Stimulated activated CD4-positive, alpha-beta T cell treated with anti-CD3 and anti-CD28 coated beads, Interleukin-1b, Interleukin-23, amount 100 ng/mL, for 24 hours (primary cell): ENCODE data around the gene SIL1.
"Not testable (repeated sequence)": the region's sequence is repeated elsewhere in the genome, so short reads cannot be mapped to it uniquely, and the experiment has no call there.

Experiments used
- DNase-seq, 4 experiments: peaks; one replicate each; pipeline ENCODE4 v3.0.0-alpha.2; 2020; ENCODE audit warnings: low read depth in 4 of 4, low spot score in 1 of 4

Gene SIL1

DNA sequence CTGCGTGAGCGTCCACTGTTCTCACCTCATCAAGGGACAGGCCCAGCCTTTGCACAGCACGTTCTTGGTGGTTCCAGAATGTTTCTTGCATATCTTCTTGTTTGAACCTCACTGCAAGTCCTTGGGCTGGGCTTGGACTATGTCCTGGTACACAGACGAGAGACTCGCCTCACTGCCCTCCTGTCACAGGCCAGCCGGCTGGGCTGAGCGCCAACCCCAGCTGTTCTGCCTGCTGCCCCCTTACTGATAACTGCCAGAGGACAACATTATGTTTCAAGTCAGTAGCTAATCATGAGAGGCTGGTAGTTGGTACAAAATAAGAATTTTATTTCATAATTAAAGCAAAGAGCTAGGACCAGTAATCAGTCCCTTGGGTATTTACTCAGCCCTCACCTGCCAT lies 270.2 kb downstream of the SIL1 start:
- no peak for DNase-seq

DNA sequence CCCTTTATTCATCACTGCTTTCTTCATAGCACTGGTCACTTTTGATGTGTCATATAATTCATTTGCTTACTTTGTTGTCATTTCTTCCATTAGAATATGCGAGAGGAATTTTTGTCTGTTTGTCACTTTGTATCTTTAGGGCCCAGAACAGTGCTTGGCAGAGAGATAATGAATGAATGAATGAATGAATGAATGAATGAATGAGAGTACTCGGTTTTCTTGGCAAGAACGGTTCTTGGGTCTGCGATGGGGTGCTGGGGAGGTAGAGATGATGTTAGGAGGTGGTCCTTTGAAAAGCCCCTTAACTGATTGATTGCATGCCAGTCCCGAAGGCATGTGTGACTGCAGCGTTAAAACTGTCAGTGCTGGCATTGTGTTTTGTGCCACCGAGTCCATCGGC lies 270.6 kb downstream of the SIL1 start:
- no peak for DNase-seq

DNA sequence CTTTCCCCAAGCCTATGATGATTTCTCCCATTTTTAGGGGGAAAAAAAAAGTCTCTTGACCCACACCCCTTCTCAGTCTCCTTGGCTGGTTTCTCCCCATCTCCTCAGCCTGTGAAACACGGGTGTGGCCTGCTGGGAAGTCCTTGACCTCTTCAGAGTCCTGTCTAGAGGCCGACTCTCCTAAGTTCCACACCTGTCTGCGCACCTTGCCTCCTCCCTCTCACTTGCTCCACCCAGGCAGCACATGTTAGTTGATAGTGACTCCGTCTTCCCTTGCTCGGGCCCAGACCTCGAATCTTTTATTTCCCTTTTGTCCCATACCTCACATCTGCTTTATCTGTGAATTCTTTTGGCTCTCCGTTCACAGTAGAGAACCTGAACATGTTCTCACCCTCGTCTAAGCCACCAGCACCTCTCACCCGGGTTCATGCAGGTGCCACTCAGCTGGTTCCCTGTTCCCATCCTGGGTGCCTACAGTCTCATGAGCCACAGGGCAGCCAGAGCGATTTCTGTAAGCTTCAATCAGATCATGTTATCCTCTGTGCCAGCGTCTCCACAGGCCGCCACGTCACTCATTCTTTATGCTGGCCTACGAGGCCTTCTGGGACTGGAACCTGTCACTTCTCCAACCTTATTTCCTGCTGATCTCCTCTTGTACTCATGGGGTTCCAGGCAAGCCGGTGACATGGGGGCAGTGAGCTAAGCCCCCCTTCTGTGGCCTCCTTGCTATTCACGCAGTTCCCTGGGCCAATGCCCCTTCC lies 271.3 kb downstream of the SIL1 start:
- no peak for DNase-seq

GRCh38 chr5:138926257-138926656 lies 271.9 kb downstream of the SIL1 start:
- no peak for DNase-seq

GRCh38 chr5:138925090-138925635 lies 273.0 kb downstream of the SIL1 start:
- no peak for DNase-seq

- DNase-seq = no peak
Observed at GRCh38 chr5:138922494-138922893, 275.7 kb downstream of the SIL1 start.

DNA sequence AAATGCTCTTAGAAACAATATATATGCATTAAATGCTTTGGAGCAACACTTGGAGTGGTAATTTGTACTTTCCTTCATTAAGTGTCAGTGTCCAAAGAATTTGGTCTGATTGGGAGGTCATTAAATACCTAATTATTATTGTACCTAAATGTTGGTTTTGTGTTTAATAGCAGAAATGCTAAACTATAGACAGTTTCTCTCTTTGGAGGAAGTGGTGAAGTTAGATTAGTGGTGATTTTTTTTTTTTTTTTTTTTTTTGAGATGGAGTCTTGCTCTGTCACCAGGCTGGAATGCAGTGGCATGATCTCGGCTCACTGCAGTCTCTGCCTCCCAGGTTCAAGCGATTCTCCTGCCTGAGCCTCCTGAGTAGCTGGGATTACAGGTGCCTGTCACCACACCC lies 276.8 kb downstream of the SIL1 start:
- not testable (repeated sequence) for DNase-seq

DNA sequence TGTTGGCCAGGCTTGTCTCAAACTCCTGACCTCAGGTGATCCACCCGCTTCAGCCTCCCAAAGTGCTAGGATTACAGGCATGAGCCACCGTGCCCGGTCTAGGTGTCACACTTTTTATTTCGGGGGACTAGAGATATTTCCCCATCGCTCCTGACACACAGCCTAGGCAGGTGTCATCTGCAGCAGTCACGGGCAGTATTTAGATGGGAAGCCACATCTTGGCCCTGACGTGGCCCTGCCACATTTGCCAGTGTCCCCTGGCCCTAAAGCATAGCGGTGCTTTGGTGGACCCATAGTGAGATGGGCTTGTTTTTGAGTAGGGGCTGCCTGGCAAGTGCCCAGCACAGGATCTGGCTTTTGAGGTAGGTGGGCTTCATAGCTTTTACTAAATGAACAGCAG lies 278.0 kb downstream of the SIL1 start:
- DNase-seq = no peak

DNA sequence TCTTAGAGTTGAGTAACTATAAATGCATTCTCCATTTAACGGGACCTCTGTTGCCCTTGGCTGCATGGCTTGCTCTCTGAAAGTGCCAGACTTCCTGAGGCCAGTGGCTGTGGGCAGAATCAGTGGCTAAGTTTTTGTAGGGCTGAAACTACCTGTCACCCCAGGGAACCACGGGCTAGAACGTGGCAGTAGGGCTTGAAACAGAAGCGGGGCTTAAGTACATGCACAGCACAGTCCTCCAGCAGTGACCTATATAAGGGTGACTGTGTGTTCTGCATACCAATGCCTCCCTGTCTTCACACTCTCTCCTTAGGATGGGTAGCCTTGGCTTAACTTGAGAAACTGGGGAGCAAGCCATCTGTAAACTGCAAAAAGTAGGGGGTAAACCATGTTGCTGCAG lies 279.5 kb downstream of the SIL1 start:
- DNase-seq = no peak

- no peak for DNase-seq
Observed at GRCh38 chr5:138914338-138914737, 283.8 kb downstream of the SIL1 start.

DNA sequence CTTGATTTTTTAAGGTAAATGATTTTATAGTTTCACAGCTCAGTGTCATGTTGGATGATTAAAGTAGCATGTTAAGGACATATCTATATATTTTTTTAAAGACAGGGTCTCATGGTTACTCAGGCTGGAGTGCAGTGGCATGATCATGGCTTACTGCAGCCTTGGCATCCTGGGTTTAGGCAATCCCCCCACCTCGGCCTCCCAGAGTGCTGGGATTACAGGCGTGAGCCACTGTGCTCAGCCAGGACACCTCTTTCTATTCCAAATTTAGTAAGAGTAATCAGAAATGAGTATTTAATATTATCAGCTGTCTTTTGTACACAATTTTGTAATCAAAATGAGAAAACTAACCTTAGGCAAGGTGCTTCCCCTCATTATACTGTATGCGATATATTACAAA lies 284.4 kb downstream of the SIL1 start:
- no peak for DNase-seq

DNA sequence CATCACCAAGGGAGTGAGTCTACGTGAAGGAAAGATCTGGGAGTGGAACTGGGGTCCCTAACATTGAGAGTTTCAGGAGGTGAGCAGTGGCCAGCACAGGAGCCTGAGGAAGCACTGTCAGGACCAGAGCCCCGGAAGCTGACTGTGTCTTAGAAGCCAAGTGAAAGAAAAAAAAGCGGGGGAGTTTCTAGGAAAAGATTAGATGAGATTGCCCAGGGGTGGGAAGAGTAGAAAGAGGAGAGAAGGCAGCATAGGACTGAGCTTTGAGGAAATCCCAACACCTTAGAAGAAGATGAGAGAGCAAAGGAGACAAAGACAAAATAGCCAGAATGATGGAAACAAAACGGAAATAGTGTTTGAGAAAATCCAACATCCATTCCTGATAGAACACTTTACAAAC lies 286.1 kb downstream of the SIL1 start:
- no peak for DNase-seq

DNA sequence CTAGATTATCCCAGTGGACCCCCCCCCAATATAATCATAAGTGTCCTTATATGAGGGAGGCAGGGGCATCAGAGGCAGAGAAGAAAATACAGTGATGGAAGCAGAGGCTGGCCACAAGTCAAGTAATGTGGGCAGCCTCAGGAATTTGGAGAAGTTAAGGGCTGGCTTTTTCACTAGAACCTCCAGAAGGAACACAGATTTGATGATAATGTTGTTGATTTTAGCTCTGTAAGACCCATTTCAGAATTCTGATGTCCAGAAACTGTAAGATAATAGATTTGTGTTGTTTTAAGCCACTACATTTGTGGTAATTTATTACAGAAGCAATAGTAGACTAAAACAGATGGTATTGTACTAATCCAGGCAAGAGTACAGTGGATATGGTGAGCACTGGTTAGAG lies 286.7 kb downstream of the SIL1 start:
- no peak for DNase-seq

- DNase-seq = no peak
Observed at GRCh38 chr5:138910546-138911185, 287.5 kb downstream of the SIL1 start.

DNA sequence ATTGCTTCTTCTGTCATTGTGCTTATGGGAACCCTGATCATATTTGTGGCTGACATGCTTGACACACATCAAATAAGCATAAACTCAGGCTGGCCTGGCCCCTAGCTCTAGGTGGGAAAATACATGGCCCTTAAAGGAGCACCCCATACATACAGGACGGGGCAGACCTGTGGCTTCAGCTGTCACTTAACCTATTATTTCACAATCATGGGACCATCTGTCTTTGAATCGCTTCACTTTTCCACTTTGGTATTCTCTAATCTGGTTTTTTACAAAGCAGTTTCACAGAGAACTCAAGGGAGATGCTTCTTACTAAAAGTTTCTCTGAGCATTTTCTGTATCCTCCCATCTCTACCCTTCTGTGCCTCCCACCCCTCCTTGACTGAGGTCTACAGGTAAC lies 288.4 kb downstream of the SIL1 start:
- DNase-seq = no peak

DNA sequence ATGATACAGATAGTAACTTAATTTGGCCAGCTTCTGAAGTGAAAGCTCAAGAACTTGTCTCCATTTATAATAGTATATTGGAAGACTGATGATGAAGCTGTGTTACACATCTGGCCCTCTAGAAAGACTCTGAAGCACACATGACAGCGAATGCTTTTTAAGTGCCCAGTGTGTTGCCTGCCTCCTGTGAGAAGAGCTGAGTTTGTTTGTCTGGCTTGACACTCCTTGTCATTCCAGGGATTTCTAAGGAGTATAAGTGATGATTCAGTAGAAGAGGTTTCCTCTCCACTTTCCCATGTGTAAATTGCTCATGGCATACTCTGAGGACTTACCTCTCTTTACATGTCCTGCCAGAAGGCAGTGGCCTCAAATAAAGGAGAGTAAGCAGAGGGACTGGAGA lies 292.6 kb downstream of the SIL1 start:
- no peak for DNase-seq

DNA sequence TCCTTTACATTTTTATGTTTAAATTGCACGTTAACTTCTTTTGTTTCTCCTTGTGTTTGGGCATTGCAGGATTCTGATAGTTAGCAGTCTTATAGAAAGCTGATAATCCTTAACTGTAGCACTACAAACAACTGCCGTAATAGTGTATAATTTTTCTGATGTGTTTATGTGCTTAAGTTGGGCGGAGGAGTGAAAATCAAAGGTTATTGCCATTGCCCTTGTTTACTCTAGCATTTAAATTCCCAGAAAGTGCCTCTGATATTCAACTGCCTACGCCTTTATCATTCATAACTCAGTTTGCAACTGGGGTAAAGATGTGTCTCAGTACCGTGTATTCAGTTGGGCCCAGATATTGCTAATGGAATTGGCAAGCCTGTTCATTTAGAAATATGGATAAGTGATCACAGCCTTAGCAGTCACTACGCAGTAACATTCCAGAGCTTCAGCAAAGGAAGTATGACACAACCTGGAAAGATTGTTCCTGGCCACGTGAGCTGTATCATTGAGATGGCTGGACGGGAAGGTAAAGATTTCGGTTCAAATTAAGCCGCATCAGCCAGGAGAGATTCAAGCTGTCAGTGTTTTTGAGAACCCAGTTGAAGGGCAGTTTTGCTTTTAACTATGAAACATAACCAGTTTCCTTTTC lies 294.9 kb downstream of the SIL1 start:
- DNase-seq = no peak

- no peak for DNase-seq
Observed at GRCh38 chr5:138901716-138902115, 296.5 kb downstream of the SIL1 start.

DNA sequence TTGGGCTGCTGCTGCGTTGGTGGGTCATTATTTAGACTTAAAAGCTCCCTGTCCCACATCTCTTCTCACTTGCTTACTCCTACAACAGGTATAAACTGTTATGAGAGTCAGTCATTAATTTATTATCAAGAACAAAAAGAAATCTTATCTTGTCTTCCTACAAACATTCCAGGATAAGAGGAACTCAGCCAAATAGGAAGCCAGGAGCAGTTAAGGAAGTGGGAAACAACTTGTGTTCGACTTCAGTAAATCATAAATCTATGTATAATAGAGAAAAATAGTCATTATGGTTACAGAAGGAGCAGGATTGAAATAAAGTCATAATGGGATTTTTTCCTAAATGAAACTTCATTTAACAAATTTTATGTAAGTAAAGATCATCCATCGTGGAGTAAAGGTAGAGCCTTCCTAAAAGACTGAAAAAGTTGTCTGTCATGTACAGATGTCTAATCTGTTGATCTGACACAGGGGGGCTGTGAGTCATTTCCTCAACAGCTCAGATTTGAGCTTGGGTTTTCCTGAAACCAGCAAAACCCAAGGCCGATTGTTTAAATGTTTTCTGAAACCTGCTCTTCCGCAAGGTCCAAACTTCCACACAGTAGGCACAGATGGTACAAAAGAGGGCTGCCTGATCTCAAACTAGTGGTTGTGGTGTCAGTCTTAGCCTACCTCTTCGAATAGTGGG lies 297.7 kb downstream of the SIL1 start:
- peak in 1 of 4 experiments; percentile 13 for DNase-seq

DNA sequence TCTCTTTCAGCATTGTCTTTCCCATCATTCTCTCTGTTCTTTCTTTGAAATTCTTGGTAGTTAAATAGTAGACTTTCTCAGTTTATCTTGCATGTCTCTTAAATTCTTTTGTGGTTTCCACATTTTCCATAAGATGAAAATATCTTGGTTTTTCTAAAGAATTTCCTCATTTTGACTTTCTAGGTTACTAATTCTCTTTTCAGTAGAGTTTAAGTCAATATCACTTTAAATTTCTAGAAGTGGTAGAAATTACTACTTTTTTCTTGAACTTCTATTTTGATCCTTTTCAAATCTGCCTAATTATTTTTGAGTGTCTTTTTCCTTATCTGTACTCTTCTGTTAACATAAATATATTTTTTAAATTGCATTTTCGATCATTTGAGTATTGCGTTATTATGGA lies 299.4 kb downstream of the SIL1 start:
- DNase-seq = no peak

- no peak for DNase-seq
Observed at GRCh38 chr5:138898299-138898698, 299.9 kb downstream of the SIL1 start.
